HCT116 (cell line): ENCODE measurements around the gene TMEM139. TPM values are rescaled to one million over a fixed set of nuclear protein-coding genes. Genes with fewer than 3 reads are reported as not detected.

ENCODE experiments used
- ATAC-seq: fragments of 200-7000 bp; cut with Tn5 transposase; 2 replicates; pipeline ENCODE4 v1.9.1; 2020; ENCODE audit warnings: mild to moderate bottlenecking, moderate library complexity
- BruUV-seq: library from RNA; stranded (reverse); fragments of 400-500 nt; replicated peaks from 2 replicates; lab custom pipeline; 2021; lab: Mats Ljungman, UMichigan
- CTCF ChIA-PET: fragments of 300-600 bp; sonication (Branson Sonifier 250); formaldehyde crosslinking; loops from one replicate; lab custom pipeline; 2021; ENCODE audit warnings: antibody characterized with exemption; lab: Charles Lee
- POLR2A ChIA-PET: fragments of 300-600, 350-600 bp; sonication (Branson Sonifier 250); formaldehyde crosslinking; loops from one replicate; lab custom pipeline; 2021; ENCODE audit warnings: antibody characterized with exemption; lab: Charles Lee
- RAD21 ChIA-PET, 2 experiments: fragments of 300-600 bp; sonication (Branson Sonifier 250); formaldehyde crosslinking; loops; one replicate each; lab custom pipeline; 2023; ENCODE audit warnings: low total read pairs in 2 of 2; ENCODE audit not compliant: uncharacterized antibody in 2 of 2, unreplicated experiment in 2 of 2, low non-redundant PET in 1 of 2; lab: Charles Lee
- DNase-seq: peaks from one replicate; pipeline ENCODE4 v3.0.0-alpha.2; 2010; ENCODE audit warnings: low read depth, low spot score
- H2AFZ ChIP-seq: fragments of 200-600 bp; shearing (Covaris generic), sonication (generic); 2 replicates; pipeline ENCODE4 v1.6.1; 2017; ENCODE audit warnings: low read depth, mixed run types, mixed read lengths, antibody characterized with exemption, low read length; ENCODE audit not compliant: poor library complexity, severe bottlenecking
- H3K27ac ChIP-seq: 2 replicates; pipeline ENCODE4 v1.5.1; 2012; ENCODE audit warnings: low read depth, low read length
- H3K27me3 ChIP-seq: fragments of 200-600 bp; sonication (generic); 2 replicates; pipeline ENCODE4 v1.6.1; 2016; ENCODE audit warnings: mixed run types, low read length, mixed read lengths; ENCODE audit not compliant: insufficient read depth
- H3K36me3 ChIP-seq, 2 experiments: fragments of 200-500 bp in 1 of 2; fragments of 200-600 bp in 1 of 2; sonication (Bioruptor generic) in 1 of 2; sonication (generic) in 1 of 2; 2 replicates each; pipeline versions ENCODE4 v1.5.1 to v1.6.1; 2014 to 2016; ENCODE audit warnings: low read length in 2 of 2, inconsistent platforms in 1 of 2, mixed read lengths in 1 of 2, mixed run types in 1 of 2; ENCODE audit not compliant: insufficient read depth in 2 of 2, control insufficient read depth in 1 of 2
- H3K4me1 ChIP-seq, 2 experiments: fragments of 200-600 bp in 1 of 2; sonication (generic) in 1 of 2; 2 replicates each; pipeline versions ENCODE4 v1.5.1 to v1.6.1; 2012 to 2017; ENCODE audit warnings: low read length in 2 of 2, inconsistent platforms in 1 of 2, mild to moderate bottlenecking in 1 of 2, mixed read lengths in 1 of 2, mixed run types in 1 of 2, moderate library complexity in 1 of 2; ENCODE audit not compliant: insufficient read depth in 2 of 2, control insufficient read depth in 1 of 2
- H3K4me2 ChIP-seq: fragments of 200-600 bp; sonication (generic); 2 replicates; pipeline ENCODE4 v1.6.1; 2017; ENCODE audit warnings: mixed run types, low read length, mixed read lengths
- H3K4me3 ChIP-seq, 2 experiments: fragments of 200-600 bp in 1 of 2; sonication (generic) in 1 of 2; replicated peaks in 1 of 2; 2 replicates each; pipeline ENCODE4 v1.5.1; 2011 to 2016; ENCODE audit warnings: low read length in 2 of 2, control low read depth in 1 of 2, low read depth in 1 of 2, mild to moderate bottlenecking in 1 of 2, mixed read lengths in 1 of 2, mixed run types in 1 of 2
- H3K79me2 ChIP-seq: fragments of 200-600 bp; sonication (generic); 2 replicates; pipeline ENCODE4 v1.6.1; 2017; ENCODE audit warnings: mild to moderate bottlenecking, mixed run types, low read length, moderate library complexity, mixed read lengths; ENCODE audit not compliant: insufficient read depth
- H3K9ac ChIP-seq: fragments of 200-600 bp; sonication (generic); 2 replicates; pipeline ENCODE4 v1.6.1; 2016; ENCODE audit warnings: low read length, mixed read lengths
- H3K9me2 ChIP-seq: fragments of 200-600 bp; sonication (generic), shearing (Covaris generic); 2 replicates; pipeline ENCODE4 v1.6.1; 2017; ENCODE audit warnings: mixed run types, mild to moderate bottlenecking, moderate library complexity; ENCODE audit not compliant: insufficient read depth
- H3K9me3 ChIP-seq, 2 experiments: fragments of 200-500 bp in 1 of 2; fragments of 200-600 bp in 1 of 2; sonication (Bioruptor generic) in 1 of 2; sonication (generic) in 1 of 2; 2 replicates each; pipeline ENCODE4 v1.6.1; 2014 to 2017; ENCODE audit warnings: low read length in 2 of 2, mixed read lengths in 2 of 2, inconsistent platforms in 1 of 2, low read depth in 1 of 2, mild to moderate bottlenecking in 1 of 2, mixed run types in 1 of 2, moderate library complexity in 1 of 2; ENCODE audit not compliant: control insufficient read depth in 1 of 2, insufficient read depth in 1 of 2
- H4K20me1 ChIP-seq: fragments of 200-600 bp; sonication (generic), shearing (Covaris generic); 2 replicates; pipeline ENCODE4 v1.6.1; 2017; ENCODE audit warnings: mixed run types, mild to moderate bottlenecking, moderate library complexity; ENCODE audit not compliant: insufficient read depth
- ELF1 ChIP-seq: IDR thresholded peaks from 2 replicates; pipeline ENCODE4 v1.6.1; 2012; ENCODE audit warnings: low read depth, borderline replicate concordance
- SIN3A ChIP-seq: IDR thresholded peaks from 2 replicates; pipeline ENCODE4 v1.6.1; 2012; ENCODE audit warnings: low read depth
- SRF ChIP-seq: IDR thresholded peaks from 2 replicates; pipeline ENCODE4 v1.6.1; 2012; ENCODE audit warnings: low read depth
- TCF7L2 ChIP-seq: IDR thresholded peaks from 2 replicates; pipeline ENCODE4 v1.7.0; 2011; ENCODE audit warnings: borderline replicate concordance, inconsistent platforms; ENCODE audit not compliant: insufficient read depth, insufficient read length; ENCODE audit errors: extremely low read depth
- YY1 ChIP-seq: IDR thresholded peaks from 2 replicates; pipeline ENCODE4 v1.6.1; 2011; ENCODE audit warnings: low read length, low read depth, moderate library complexity, mild to moderate bottlenecking; ENCODE audit not compliant: insufficient replicate concordance; ENCODE audit errors: extremely low read depth
- intact Hi-C: fragments of 100-400 bp; cut with micrococcal nuclease; formaldehyde crosslinking; loops from 2 replicates; pipeline ENCODE4 v1.10.0; 2022
- total RNA-seq: library from RNA; stranded (reverse); gene quantifications from one replicate; pipeline ENCODE4 v1.2.1, GENCODE V29; 2021; ENCODE audit not compliant: unreplicated experiment
- TF ChIP-seq, protein P1 (sequence below): IDR thresholded peaks from 2 replicates; pipeline ENCODE4 v1.6.1; 2012
- TF ChIP-seq, protein P2 (sequence below): IDR thresholded peaks from 2 replicates; pipeline ENCODE4 v1.6.1; 2011; ENCODE audit warnings: mild to moderate bottlenecking, low read length, moderate library complexity; ENCODE audit not compliant: insufficient replicate concordance; ENCODE audit errors: extremely low read depth
- TF ChIP-seq, protein P3 (sequence below): IDR thresholded peaks from 2 replicates; pipeline ENCODE4 v1.6.1; 2012; ENCODE audit warnings: low read depth

The TMEM139 gene
- total RNA-seq, 1 experiment from 2014 or later: 9.9 TPM

DNA sequence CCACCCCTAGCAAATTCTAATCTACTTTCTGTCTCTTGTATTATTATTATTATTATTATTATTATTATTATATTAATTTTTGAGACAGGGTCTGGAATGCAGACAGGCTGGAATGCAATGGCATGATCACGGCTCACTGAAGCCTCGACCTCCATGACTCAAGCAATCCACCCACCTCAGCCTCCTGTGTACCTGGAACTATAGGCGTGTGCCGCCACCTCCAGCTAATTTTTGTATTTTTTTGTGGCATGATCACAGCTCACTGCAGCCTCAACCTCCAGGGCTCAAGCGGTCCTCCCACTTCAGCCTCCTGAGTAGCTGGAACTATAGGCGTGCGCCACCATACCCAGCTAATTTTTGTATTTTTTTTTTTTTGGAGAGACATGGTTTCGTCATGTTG is 2.6 kb upstream of the TMEM139 start:
- no peaks in the 10 kb centered on the region for H3K9me2 ChIP-seq
- ChIA-PET POLR2A (interaction anchor here (1.8 kb wide), 1 partner anchor 19 kb away, joined by 4 read pairs; the partner anchor contains the start of gene GSTK1), CTCF (no interaction called here), RAD21 (no interaction called here)
- no peaks in the 10 kb centered on the region for H3K27me3 ChIP-seq
- H3K27ac ChIP-seq: no peak overlapping the region
- DNase-seq: no peak
- peaks cover 24 to 54% of the 10 kb centered on the region in 2 experiments for H3K4me1 ChIP-seq
- TF ChIP-seq, protein P1, sequence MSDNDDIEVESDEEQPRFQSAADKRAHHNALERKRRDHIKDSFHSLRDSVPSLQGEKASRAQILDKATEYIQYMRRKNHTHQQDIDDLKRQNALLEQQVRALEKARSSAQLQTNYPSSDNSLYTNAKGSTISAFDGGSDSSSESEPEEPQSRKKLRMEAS: no peak
- TF ChIP-seq SRF (no peak), YY1 (no peak), ELF1 (no peak), TCF7L2 (no peak), SIN3A (no peak)
- TF ChIP-seq, protein P2, sequence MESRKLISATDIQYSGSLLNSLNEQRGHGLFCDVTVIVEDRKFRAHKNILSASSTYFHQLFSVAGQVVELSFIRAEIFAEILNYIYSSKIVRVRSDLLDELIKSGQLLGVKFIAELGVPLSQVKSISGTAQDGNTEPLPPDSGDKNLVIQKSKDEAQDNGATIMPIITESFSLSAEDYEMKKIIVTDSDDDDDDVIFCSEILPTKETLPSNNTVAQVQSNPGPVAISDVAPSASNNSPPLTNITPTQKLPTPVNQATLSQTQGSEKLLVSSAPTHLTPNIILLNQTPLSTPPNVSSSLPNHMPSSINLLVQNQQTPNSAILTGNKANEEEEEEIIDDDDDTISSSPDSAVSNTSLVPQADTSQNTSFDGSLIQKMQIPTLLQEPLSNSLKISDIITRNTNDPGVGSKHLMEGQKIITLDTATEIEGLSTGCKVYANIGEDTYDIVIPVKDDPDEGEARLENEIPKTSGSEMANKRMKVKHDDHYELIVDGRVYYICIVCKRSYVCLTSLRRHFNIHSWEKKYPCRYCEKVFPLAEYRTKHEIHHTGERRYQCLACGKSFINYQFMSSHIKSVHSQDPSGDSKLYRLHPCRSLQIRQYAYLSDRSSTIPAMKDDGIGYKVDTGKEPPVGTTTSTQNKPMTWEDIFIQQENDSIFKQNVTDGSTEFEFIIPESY: no peak
- TF ChIP-seq, protein P3, sequence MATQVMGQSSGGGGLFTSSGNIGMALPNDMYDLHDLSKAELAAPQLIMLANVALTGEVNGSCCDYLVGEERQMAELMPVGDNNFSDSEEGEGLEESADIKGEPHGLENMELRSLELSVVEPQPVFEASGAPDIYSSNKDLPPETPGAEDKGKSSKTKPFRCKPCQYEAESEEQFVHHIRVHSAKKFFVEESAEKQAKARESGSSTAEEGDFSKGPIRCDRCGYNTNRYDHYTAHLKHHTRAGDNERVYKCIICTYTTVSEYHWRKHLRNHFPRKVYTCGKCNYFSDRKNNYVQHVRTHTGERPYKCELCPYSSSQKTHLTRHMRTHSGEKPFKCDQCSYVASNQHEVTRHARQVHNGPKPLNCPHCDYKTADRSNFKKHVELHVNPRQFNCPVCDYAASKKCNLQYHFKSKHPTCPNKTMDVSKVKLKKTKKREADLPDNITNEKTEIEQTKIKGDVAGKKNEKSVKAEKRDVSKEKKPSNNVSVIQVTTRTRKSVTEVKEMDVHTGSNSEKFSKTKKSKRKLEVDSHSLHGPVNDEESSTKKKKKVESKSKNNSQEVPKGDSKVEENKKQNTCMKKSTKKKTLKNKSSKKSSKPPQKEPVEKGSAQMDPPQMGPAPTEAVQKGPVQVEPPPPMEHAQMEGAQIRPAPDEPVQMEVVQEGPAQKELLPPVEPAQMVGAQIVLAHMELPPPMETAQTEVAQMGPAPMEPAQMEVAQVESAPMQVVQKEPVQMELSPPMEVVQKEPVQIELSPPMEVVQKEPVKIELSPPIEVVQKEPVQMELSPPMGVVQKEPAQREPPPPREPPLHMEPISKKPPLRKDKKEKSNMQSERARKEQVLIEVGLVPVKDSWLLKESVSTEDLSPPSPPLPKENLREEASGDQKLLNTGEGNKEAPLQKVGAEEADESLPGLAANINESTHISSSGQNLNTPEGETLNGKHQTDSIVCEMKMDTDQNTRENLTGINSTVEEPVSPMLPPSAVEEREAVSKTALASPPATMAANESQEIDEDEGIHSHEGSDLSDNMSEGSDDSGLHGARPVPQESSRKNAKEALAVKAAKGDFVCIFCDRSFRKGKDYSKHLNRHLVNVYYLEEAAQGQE: no peak
- no peak overlapping the region for H3K4me2 ChIP-seq
- H3K4me3 ChIP-seq: no peak overlapping the region
- intact Hi-C loops: no loop called here
- no peaks in the 10 kb centered on the region; a peak in 1 of 4 replicates for H3K9me3 ChIP-seq
- H2AFZ ChIP-seq: no peak overlapping the region
- H3K79me2 ChIP-seq: no peaks in the 10 kb centered on the region
- H3K9ac ChIP-seq: no peak overlapping the region
- peaks cover 0 to 3% of the 10 kb centered on the region in 2 experiments; a peak in 1 of 4 replicates for H3K36me3 ChIP-seq
- H4K20me1 ChIP-seq: no peaks in the 10 kb centered on the region
- BruUV-seq: no TSS peak
- no peak for ATAC-seq
